ENCODE measurements around the gene FARP1.

The FARP1 gene

GRCh38 chr13:98429081-98429480, 286.2 kb downstream of the FARP1 start:
- no peak overlapping the region for H3K27ac ChIP-seq (ENCODE audit: poor library complexity, severe bottlenecking)
- H3K9me3 ChIP-seq (ENCODE audit: severe bottlenecking), result no peaks in the 10 kb centered on the region
- H3K4me1 ChIP-seq (ENCODE audit: insufficient read depth, poor library complexity, severe bottlenecking), result no peaks in the 10 kb centered on the region
- H3K27me3 ChIP-seq (ENCODE audit: insufficient read depth, poor library complexity, severe bottlenecking), result no peaks in the 10 kb centered on the region
- DNase-seq (ENCODE audit: low spot score) (peak; percentile 44), ATAC-seq (ENCODE audit: low read depth) (no peak)
- H3K4me3 ChIP-seq (ENCODE audit: severe bottlenecking), result no peak overlapping the region
- 0 out of 2 replicates have a peak, but pooled peaks cover 6% of the 10 kb centered on the region for H3K36me3 ChIP-seq (ENCODE audit: low read depth)
- no peak for TF ChIP-seq CTCF (IDR thresholded peaks at IDR 0.05; ENCODE audit: poor library complexity, severe bottlenecking)

GRCh38 chr13:98429531-98429930, 286.6 kb downstream of the FARP1 start:
- Histone ChIP-seq H3K4me1 (ENCODE audit: insufficient read depth, poor library complexity, severe bottlenecking) (no peaks in the 10 kb centered on the region), H3K4me3 (ENCODE audit: severe bottlenecking) (no peak overlapping the region), H3K27ac (ENCODE audit: poor library complexity, severe bottlenecking) (no peak overlapping the region), H3K9me3 (ENCODE audit: severe bottlenecking) (no peaks in the 10 kb centered on the region), H3K27me3 (ENCODE audit: insufficient read depth, poor library complexity, severe bottlenecking) (no peaks in the 10 kb centered on the region), H3K36me3 (ENCODE audit: low read depth) (0 out of 2 replicates have a peak, but pooled peaks cover 6% of the 10 kb centered on the region)
- DNase-seq (ENCODE audit: low spot score) (peak; percentile 46), ATAC-seq (ENCODE audit: low read depth) (no peak)
- TF ChIP-seq CTCF (IDR thresholded peaks at IDR 0.05; ENCODE audit: poor library complexity, severe bottlenecking), result no peak

GRCh38 chr13:98429977-98430736, 287.3 kb downstream of the FARP1 start:
- no peaks in the 10 kb centered on the region for H3K4me1 ChIP-seq (ENCODE audit: insufficient read depth, poor library complexity, severe bottlenecking)
- H3K27ac ChIP-seq (ENCODE audit: poor library complexity, severe bottlenecking), result no peak overlapping the region
- no peaks in the 10 kb centered on the region for H3K9me3 ChIP-seq (ENCODE audit: severe bottlenecking)
- DNase-seq (ENCODE audit: low spot score) (no peak), ATAC-seq (ENCODE audit: low read depth) (no peak)
- H3K4me3 ChIP-seq (ENCODE audit: severe bottlenecking), result no peak overlapping the region
- no peak for TF ChIP-seq CTCF (IDR thresholded peaks at IDR 0.05; ENCODE audit: poor library complexity, severe bottlenecking)
- 0 out of 2 replicates have a peak, but pooled peaks cover 6% of the 10 kb centered on the region for H3K36me3 ChIP-seq (ENCODE audit: low read depth)
- no peaks in the 10 kb centered on the region for H3K27me3 ChIP-seq (ENCODE audit: insufficient read depth, poor library complexity, severe bottlenecking)

- DNase-seq (ENCODE audit: low spot score) (peak; percentile 32), ATAC-seq (ENCODE audit: low read depth) (no peak)
- Histone ChIP-seq H3K4me1 (ENCODE audit: insufficient read depth, poor library complexity, severe bottlenecking) (no peaks in the 10 kb centered on the region), H3K36me3 (ENCODE audit: low read depth) (0 out of 2 replicates have a peak, but pooled peaks cover 3% of the 10 kb centered on the region), H3K9me3 (ENCODE audit: severe bottlenecking) (no peaks in the 10 kb centered on the region), H3K4me3 (ENCODE audit: severe bottlenecking) (no peak overlapping the region), H3K27ac (ENCODE audit: poor library complexity, severe bottlenecking) (no peak overlapping the region), H3K27me3 (ENCODE audit: insufficient read depth, poor library complexity, severe bottlenecking) (no peaks in the 10 kb centered on the region)
- TF ChIP-seq CTCF (IDR thresholded peaks at IDR 0.05; ENCODE audit: poor library complexity, severe bottlenecking), result no peak
These were observed 289.7 kb downstream of the FARP1 start for GRCh38 chr13:98432638-98433037.

- TF ChIP-seq CTCF (IDR thresholded peaks at IDR 0.05; ENCODE audit: poor library complexity, severe bottlenecking), result no peak
- peak; percentile 33 for DNase-seq (ENCODE audit: low spot score)
- Histone ChIP-seq H3K27ac (ENCODE audit: poor library complexity, severe bottlenecking) (no peak overlapping the region), H3K36me3 (ENCODE audit: low read depth) (0 out of 2 replicates have a peak, but pooled peaks cover 3% of the 10 kb centered on the region), H3K4me3 (ENCODE audit: severe bottlenecking) (no peak overlapping the region), H3K9me3 (ENCODE audit: severe bottlenecking) (no peaks in the 10 kb centered on the region), H3K4me1 (ENCODE audit: insufficient read depth, poor library complexity, severe bottlenecking) (no peaks in the 10 kb centered on the region), H3K27me3 (ENCODE audit: insufficient read depth, poor library complexity, severe bottlenecking) (no peaks in the 10 kb centered on the region)
- ATAC-seq (ENCODE audit: low read depth), result no peak
These were observed 290.8 kb downstream of the FARP1 start for GRCh38 chr13:98433654-98434053.

Data from RWPE2 (cell line).